ENCODE results near the gene ILDR2.
A peak's percentile ranks its signal among the peaks of the same experiment; 100 is the strongest.

Gene ILDR2

GRCh38 chr1:166975361-166976129 lies at the start of gene ILDR2:
Gene ILDR2 (minus strand): TSS chr1:166975540. CDS start chr1:166975268, 272 bp downstream.
- peak; percentile 77 to 88 (median 81) for DNase-seq

GRCh38 chr1:167022384-167022783 lies 47.0 kb upstream of the ILDR2 start:
- DNase-seq, result no peak

- no peak for DNase-seq
These were observed 40.9 kb upstream of the ILDR2 start for GRCh38 chr1:167016100-167016750.

GRCh38 chr1:167013108-167013929 lies 38.0 kb upstream of the ILDR2 start:
- DNase-seq, result no peak

GRCh38 chr1:167012570-167012969 lies 37.2 kb upstream of the ILDR2 start:
- no peak for DNase-seq

GRCh38 chr1:167011560-167012191 lies 36.3 kb upstream of the ILDR2 start:
- DNase-seq, result no peak

GRCh38 chr1:167003711-167004110 lies 28.4 kb upstream of the ILDR2 start:
- DNase-seq, result no peak

- DNase-seq, result no peak
These were observed 27.0 kb upstream of the ILDR2 start for GRCh38 chr1:167002354-167002753.

GRCh38 chr1:167000546-167000945 lies 25.2 kb upstream of the ILDR2 start:
- no peak for DNase-seq

GRCh38 chr1:166999500-167000055 lies 24.2 kb upstream of the ILDR2 start:
- DNase-seq, result no peak

GRCh38 chr1:166999075-166999474 lies 23.7 kb upstream of the ILDR2 start:
- no peak for DNase-seq

- DNase-seq, result no peak
These were observed 13.7 kb upstream of the ILDR2 start, which contains the start of gene MAEL for GRCh38 chr1:166988974-166989515. Gene MAEL (plus strand): TSS chr1:166989280. CDS start chr1:166989353, 73 bp downstream.

GRCh38 chr1:166981589-166981988 lies 6.2 kb upstream of the ILDR2 start:
- peak in 1 of 3 experiments; percentile 34 for DNase-seq

- DNase-seq, result peak in 1 of 3 experiments; percentile 47
These were observed 5.5 kb upstream of the ILDR2 start for GRCh38 chr1:166980818-166981217.

GRCh38 chr1:166980383-166980782 lies 5.0 kb upstream of the ILDR2 start:
- peak; percentile 47 to 96 (median 79) for DNase-seq

GRCh38 chr1:166978821-166979220 lies 3.5 kb upstream of the ILDR2 start:
- no peak for DNase-seq

GRCh38 chr1:166977951-166978350 lies 2.6 kb upstream of the ILDR2 start:
- peak in 1 of 3 experiments; percentile 46 for DNase-seq

- peak; percentile 63 to 76 (median 73) for DNase-seq
These were observed 544 bp downstream of the ILDR2 start for GRCh38 chr1:166974647-166975345.

GRCh38 chr1:166972826-166973225 lies 2.5 kb downstream of the ILDR2 start:
- DNase-seq, result peak; percentile 67 to 87 (median 74)

GRCh38 chr1:166972193-166972592 lies 3.1 kb downstream of the ILDR2 start:
- peak; percentile 32 to 64 (median 56) for DNase-seq

GRCh38 chr1:166971252-166971651 lies 4.1 kb downstream of the ILDR2 start:
- DNase-seq, result peak in 1 of 3 experiments; percentile 30
